Measurements from ENCODE around the gene PATJ.

DNA sequence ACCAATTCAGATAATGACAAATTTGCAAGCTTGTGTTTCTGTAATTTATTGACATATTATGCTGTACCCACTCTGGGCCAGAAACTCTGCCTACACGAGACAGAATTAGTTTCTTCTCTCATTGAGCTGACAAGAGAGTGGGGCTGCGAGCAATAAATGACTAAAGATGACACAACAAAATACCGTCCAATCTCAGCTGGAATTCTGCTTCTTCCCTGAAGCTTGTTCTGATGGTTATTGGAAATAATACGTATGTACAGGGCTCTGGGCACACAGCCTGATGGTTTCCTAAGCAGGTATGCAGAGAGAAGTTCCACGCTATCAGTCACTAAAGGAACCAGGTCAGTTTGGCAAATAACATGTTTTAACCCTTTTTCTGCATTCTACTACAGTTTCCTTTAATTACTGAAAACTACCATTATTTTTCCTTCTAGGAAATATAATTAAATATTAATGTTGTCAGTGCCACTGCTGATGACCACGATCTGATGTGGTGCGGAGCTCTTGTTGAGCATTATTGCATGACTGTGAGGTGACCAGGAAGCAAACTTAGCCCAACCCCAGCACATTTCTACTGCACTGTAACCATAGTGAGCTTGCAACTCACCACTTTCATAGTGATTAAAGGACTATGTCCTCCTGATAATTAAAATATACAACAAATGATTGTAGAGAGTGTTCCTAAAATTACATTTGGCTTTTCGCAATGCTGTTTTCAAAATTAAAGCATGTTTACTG is 231.0 kb downstream of the PATJ start:
- TF ChIP-seq ELF1 (CRISPR knock-in tag; IDR thresholded peaks at IDR 0.05) = no peak
- no peak for TF ChIP-seq MEF2D (CRISPR knock-in tag; IDR thresholded peaks at IDR 0.05)
- no peak for TF ChIP-seq NRL (CRISPR knock-in tag; IDR thresholded peaks at IDR 0.05; ENCODE audit: borderline replicate concordance)
- TF ChIP-seq TOE1 (CRISPR knock-in tag; IDR thresholded peaks at IDR 0.05) = no peak
- TF ChIP-seq, protein P1, sequence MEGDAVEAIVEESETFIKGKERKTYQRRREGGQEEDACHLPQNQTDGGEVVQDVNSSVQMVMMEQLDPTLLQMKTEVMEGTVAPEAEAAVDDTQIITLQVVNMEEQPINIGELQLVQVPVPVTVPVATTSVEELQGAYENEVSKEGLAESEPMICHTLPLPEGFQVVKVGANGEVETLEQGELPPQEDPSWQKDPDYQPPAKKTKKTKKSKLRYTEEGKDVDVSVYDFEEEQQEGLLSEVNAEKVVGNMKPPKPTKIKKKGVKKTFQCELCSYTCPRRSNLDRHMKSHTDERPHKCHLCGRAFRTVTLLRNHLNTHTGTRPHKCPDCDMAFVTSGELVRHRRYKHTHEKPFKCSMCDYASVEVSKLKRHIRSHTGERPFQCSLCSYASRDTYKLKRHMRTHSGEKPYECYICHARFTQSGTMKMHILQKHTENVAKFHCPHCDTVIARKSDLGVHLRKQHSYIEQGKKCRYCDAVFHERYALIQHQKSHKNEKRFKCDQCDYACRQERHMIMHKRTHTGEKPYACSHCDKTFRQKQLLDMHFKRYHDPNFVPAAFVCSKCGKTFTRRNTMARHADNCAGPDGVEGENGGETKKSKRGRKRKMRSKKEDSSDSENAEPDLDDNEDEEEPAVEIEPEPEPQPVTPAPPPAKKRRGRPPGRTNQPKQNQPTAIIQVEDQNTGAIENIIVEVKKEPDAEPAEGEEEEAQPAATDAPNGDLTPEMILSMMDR (CRISPR knock-in tag; IDR thresholded peaks at IDR 0.05) = no peak
- no peak for TF ChIP-seq POLR2A (IDR thresholded peaks at IDR 0.05; ENCODE audit: insufficient read depth in 1 of 2, low read depth in 2 of 2, low read length in 2 of 2)
- no peak for TF ChIP-seq NFIC (IDR thresholded peaks at IDR 0.05; ENCODE audit: low read length)
